Measurements from ENCODE around the gene CRYGC. TPM values are rescaled to one million over a fixed set of nuclear protein-coding genes. Genes with fewer than 3 reads are reported as not detected.

The CRYGC gene
- total and polyA plus RNA-seq, 2 of the 8 experiments (the other 6 are each of a cell fraction or from before 2014, with no cell fraction given) = not detected

GRCh38 chr2:208090420-208090819 lies 39.2 kb downstream of the CRYGC start:
- CTCF ChIA-PET (ENCODE audit: partially characterized antibody) = interaction anchor here (0.6 kb wide), 1 partner anchor 54 kb away, joined by 3 read pairs; no protein-coding TSS in a partner anchor

More at GRCh38 chr2:208090420-208090819, 39.2 kb downstream of the CRYGC start:
- no peak overlapping the region for H3K14ac ChIP-seq (ENCODE audit: insufficient read length)
- no peak overlapping the region for H3K9ac ChIP-seq (replicated peaks in 1 of 4; ENCODE audit: extremely low read depth in 1 of 4, low read depth in 3 of 4, low read length in 3 of 4)
- no peak overlapping the region for H3K23ac ChIP-seq (ENCODE audit: insufficient read length)
- no peaks in the 10 kb centered on the region for H3K9me3 ChIP-seq (ENCODE audit: insufficient read depth in 2 of 2, low read depth in 1 of 2, low read length in 1 of 2)
- H3K27ac ChIP-seq (ENCODE audit: low read depth, low read length) = no peak overlapping the region; the same call in 1 of the 2 replicates
- H4K8ac ChIP-seq (ENCODE audit: extremely low read depth, insufficient read depth, low read length) = no peak overlapping the region
- H4K20me1 ChIP-seq (replicated peaks in 1 of 2; ENCODE audit: control insufficient read depth in 1 of 2, insufficient read depth in 2 of 2, low read length in 2 of 2) = no peaks in the 10 kb centered on the region
- H2BK20ac ChIP-seq (ENCODE audit: low read length) = no peak overlapping the region
- H3K4ac ChIP-seq (replicated peaks; ENCODE audit: insufficient read length, low read depth, low read length) = no peak overlapping the region
- H3K27me3 ChIP-seq (replicated peaks in 1 of 4; ENCODE audit: control insufficient read depth in 3 of 4, extremely low read depth in 1 of 4, insufficient read depth in 3 of 4, low read length in 3 of 4) = no peaks in the 10 kb centered on the region
- POLR2A ChIA-PET (ENCODE audit: partially characterized antibody) = no interaction called here
- no peak overlapping the region for H3K56ac ChIP-seq (replicated peaks; ENCODE audit: insufficient read length, low read depth, low read length)
- H2BK12ac ChIP-seq (ENCODE audit: low read depth, low read length) = no peak overlapping the region
- TF ChIP-seq RNF2 (IDR thresholded peaks at IDR 0.05; ENCODE audit: borderline replicate concordance, low read depth, low read length, missing control alignments, poor library complexity, severe bottlenecking) (no peak), TCF12 (IDR thresholded peaks at IDR 0.05; ENCODE audit: low read depth, low read length) (no peak), ASH2L (IDR thresholded peaks at IDR 0.05; ENCODE audit: low read length) (no peak), BACH1 (IDR thresholded peaks at IDR 0.05; ENCODE audit: low read length) (no peak), SIRT6 (IDR thresholded peaks at IDR 0.05; ENCODE audit: low read length) (no peak)
- TF ChIP-seq, protein P1, sequence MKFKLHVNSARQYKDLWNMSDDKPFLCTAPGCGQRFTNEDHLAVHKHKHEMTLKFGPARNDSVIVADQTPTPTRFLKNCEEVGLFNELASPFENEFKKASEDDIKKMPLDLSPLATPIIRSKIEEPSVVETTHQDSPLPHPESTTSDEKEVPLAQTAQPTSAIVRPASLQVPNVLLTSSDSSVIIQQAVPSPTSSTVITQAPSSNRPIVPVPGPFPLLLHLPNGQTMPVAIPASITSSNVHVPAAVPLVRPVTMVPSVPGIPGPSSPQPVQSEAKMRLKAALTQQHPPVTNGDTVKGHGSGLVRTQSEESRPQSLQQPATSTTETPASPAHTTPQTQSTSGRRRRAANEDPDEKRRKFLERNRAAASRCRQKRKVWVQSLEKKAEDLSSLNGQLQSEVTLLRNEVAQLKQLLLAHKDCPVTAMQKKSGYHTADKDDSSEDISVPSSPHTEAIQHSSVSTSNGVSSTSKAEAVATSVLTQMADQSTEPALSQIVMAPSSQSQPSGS (IDR thresholded peaks at IDR 0.05; ENCODE audit: low read length) = no peak
- H3K23me2 ChIP-seq (ENCODE audit: low read depth, low read length) = no peaks in the 10 kb centered on the region
- H3K4me2 ChIP-seq (ENCODE audit: insufficient read depth in 1 of 2, low read depth in 2 of 2, low read length in 2 of 2) = no peak overlapping the region
- no peak overlapping the region for H4K5ac ChIP-seq (ENCODE audit: insufficient read length, low read depth, low read length)
- FAIRE-seq (no peak), DNase-seq (ENCODE audit: low read depth in 1 of 2, low spot score in 2 of 2) (peak in 1 of 2 experiments; percentile 16)
- H2BK5ac ChIP-seq (ENCODE audit: low read depth, low read length) = no peak overlapping the region
- H3K79me1 ChIP-seq (ENCODE audit: low read depth, low read length) = no peaks in the 10 kb centered on the region
- H2BK15ac ChIP-seq (ENCODE audit: low read length) = no peak overlapping the region
- no peaks in the 10 kb centered on the region for H3K4me1 ChIP-seq (replicated peaks in 1 of 4; ENCODE audit: control insufficient read depth in 3 of 4, insufficient read depth in 4 of 4, low read length in 3 of 4)
- no peak overlapping the region for H3K18ac ChIP-seq (ENCODE audit: extremely low read depth, low read length)
- no peak overlapping the region for H2BK120ac ChIP-seq (replicated peaks; ENCODE audit: low read depth, low read length)
- no peak overlapping the region for H3K4me3 ChIP-seq (ENCODE audit: extremely low read depth in 1 of 4, insufficient read depth in 2 of 4, low read depth in 3 of 4, low read length in 4 of 4)
- no peaks in the 10 kb centered on the region for H3K79me2 ChIP-seq (ENCODE audit: control insufficient read depth in 1 of 2, insufficient read depth in 2 of 2, low read length in 2 of 2)
- no peak overlapping the region for H2AK5ac ChIP-seq (ENCODE audit: low read depth, low read length)
- no peak overlapping the region for H2AFZ ChIP-seq (ENCODE audit: low read length)
- no peak overlapping the region for H4K91ac ChIP-seq (replicated peaks; ENCODE audit: insufficient read length, low read length)
- H3K36me3 ChIP-seq (ENCODE audit: control insufficient read depth in 2 of 4, insufficient read depth in 4 of 4, low read length in 3 of 4) = no peaks in the 10 kb centered on the region

Data from H1 (cell line).